Activated T-cell treated with anti-CD3 and anti-CD28 coated beads for 48 hours (primary cell): ENCODE results near the gene CCNJL.

Experiments used
- DNase-seq: peaks from one replicate; pipeline ENCODE4 v3.0.0-alpha.2; 2020; ENCODE audit warnings: low read depth

The CCNJL gene

GRCh38 chr5:160330212-160330611 lies 17.8 kb upstream of the CCNJL start:
- no peak for DNase-seq

- no peak for DNase-seq
Observed at GRCh38 chr5:160327818-160328217, 15.5 kb upstream of the CCNJL start.

GRCh38 chr5:160326981-160327380 lies 14.6 kb upstream of the CCNJL start:
- no peak for DNase-seq

GRCh38 chr5:160325716-160326115 lies 13.4 kb upstream of the CCNJL start:
- DNase-seq, result no peak

GRCh38 chr5:160324886-160325285 lies 12.5 kb upstream of the CCNJL start:
- DNase-seq, result no peak

GRCh38 chr5:160318409-160318808 lies 6.0 kb upstream of the CCNJL start:
- DNase-seq, result no peak

- no peak for DNase-seq
Observed at GRCh38 chr5:160317434-160317833, 5.1 kb upstream of the CCNJL start.

- no peak for DNase-seq
Observed at GRCh38 chr5:160315968-160316367, 3.6 kb upstream of the CCNJL start.

- no peak for DNase-seq
Observed at GRCh38 chr5:160312960-160313727, 780 bp upstream of the CCNJL start.

GRCh38 chr5:160311491-160312133 lies 752 bp downstream of the CCNJL start:
- no peak for DNase-seq

- DNase-seq, result no peak
Observed at GRCh38 chr5:160310552-160311295, 1.6 kb downstream of the CCNJL start.

GRCh38 chr5:160310140-160310539 lies 2.2 kb downstream of the CCNJL start:
- no peak for DNase-seq

GRCh38 chr5:160306696-160307095 lies 5.7 kb downstream of the CCNJL start:
- no peak for DNase-seq

GRCh38 chr5:160305319-160305718 lies 7.0 kb downstream of the CCNJL start:
- no peak for DNase-seq

GRCh38 chr5:160303690-160304089 lies 8.7 kb downstream of the CCNJL start:
- DNase-seq, result no peak

- DNase-seq, result no peak
Observed at GRCh38 chr5:160298189-160298588, 14.2 kb downstream of the CCNJL start.

GRCh38 chr5:160297776-160298175 lies 14.6 kb downstream of the CCNJL start:
- no peak for DNase-seq

- DNase-seq, result no peak
Observed at GRCh38 chr5:160297004-160297403, 15.4 kb downstream of the CCNJL start.

- no peak for DNase-seq
Observed at GRCh38 chr5:160296496-160296895, 15.9 kb downstream of the CCNJL start.

- DNase-seq, result no peak
Observed at GRCh38 chr5:160293901-160294561, 18.3 kb downstream of the CCNJL start.

GRCh38 chr5:160293386-160293785 lies 19.0 kb downstream of the CCNJL start:
- no peak for DNase-seq

GRCh38 chr5:160291467-160291866 lies 20.9 kb downstream of the CCNJL start:
- DNase-seq, result no peak

- no peak for DNase-seq
Observed at GRCh38 chr5:160290751-160291150, 21.6 kb downstream of the CCNJL start.
